Stimulated activated naive B cell treated with anti-CD40 and anti-IgM and Interleukin-4, amounts not matched to agents 10 μg/mL and 1 μg/mL and 100 μg/mL, for 72 hours (primary cell): ENCODE measurements around the gene SUGCT.

Experiments
- ATAC-seq, 2 donors: fragments of 150-1000 bp; cut with Tn5 transposase; replicated peaks; 2 replicates each; pipeline ENCODE4 v1.10.0; 2021; ENCODE audit warnings: moderate library complexity in 1 of 2
- DNase-seq: peaks from one replicate; pipeline ENCODE4 v3.0.0; 2021
- H3K27ac Mint-ChIP-seq: one replicate; pipeline ENCODE4 v1.8.0; 2022; ENCODE audit warnings: mild to moderate bottlenecking, mixed read lengths
- H3K27me3 Mint-ChIP-seq, 2 donors: one replicate each; pipeline ENCODE4 v1.8.0; 2022; ENCODE audit warnings: mixed read lengths in 2 of 2
- H3K36me3 Mint-ChIP-seq, 2 donors: one replicate each; pipeline ENCODE4 v1.8.0; 2022; ENCODE audit warnings: mixed read lengths in 2 of 2, mild to moderate bottlenecking in 1 of 2
- H3K4me1 Mint-ChIP-seq, 2 donors: one replicate each; pipeline ENCODE4 v1.8.0; 2022; ENCODE audit warnings: mixed read lengths in 2 of 2, mild to moderate bottlenecking in 1 of 2
- H3K4me3 Mint-ChIP-seq, 2 donors: one replicate each; pipeline ENCODE4 v1.8.0; 2022; ENCODE audit warnings: mild to moderate bottlenecking in 2 of 2, mixed read lengths in 2 of 2, moderate library complexity in 1 of 2
- H3K9me3 Mint-ChIP-seq, 2 donors: one replicate each; pipeline ENCODE4 v1.8.0; 2022; ENCODE audit warnings: mixed read lengths in 2 of 2, mild to moderate bottlenecking in 1 of 2

The SUGCT gene

DNA sequence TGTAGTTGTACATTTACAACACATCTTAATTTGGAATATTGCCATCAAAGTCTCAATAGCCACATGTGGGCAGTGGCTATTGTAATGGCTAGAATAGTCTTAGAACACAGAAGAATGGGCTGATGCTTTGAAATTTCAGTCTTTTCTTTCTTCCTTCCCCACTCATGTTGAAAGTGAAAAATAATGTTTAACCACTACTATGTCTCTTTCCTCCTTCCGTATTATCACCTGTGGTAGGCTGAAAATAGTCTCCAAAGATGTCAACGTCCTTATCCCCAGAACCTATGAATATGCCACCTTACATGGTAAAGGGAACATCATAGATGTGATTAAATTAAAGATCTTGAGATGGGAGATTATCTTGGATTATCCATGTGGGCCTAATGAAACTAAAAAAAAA lies 154.0 kb downstream of the SUGCT start:
- no peak overlapping the region for H3K4me3 Mint-ChIP-seq
- no peaks in the 10 kb centered on the region for H3K36me3 Mint-ChIP-seq
- no peaks in the 10 kb centered on the region for H3K27me3 Mint-ChIP-seq
- DNase-seq: no peak
- H3K9me3 Mint-ChIP-seq: no peaks in the 10 kb centered on the region
- no peak for ATAC-seq
- no peak overlapping the region for H3K27ac Mint-ChIP-seq
- no peaks in the 10 kb centered on the region for H3K4me1 Mint-ChIP-seq

GRCh38 chr7:40297741-40298311 lies 163.0 kb downstream of the SUGCT start:
- H3K4me3 Mint-ChIP-seq: no peak overlapping the region
- H3K4me1 Mint-ChIP-seq: no peaks in the 10 kb centered on the region
- H3K27me3 Mint-ChIP-seq: peaks cover 0 to 3% of the 10 kb centered on the region in 2 donors
- no peak overlapping the region for H3K27ac Mint-ChIP-seq
- H3K9me3 Mint-ChIP-seq: no peaks in the 10 kb centered on the region
- no peaks in the 10 kb centered on the region for H3K36me3 Mint-ChIP-seq
- DNase-seq (no peak), ATAC-seq (no peak)

DNA sequence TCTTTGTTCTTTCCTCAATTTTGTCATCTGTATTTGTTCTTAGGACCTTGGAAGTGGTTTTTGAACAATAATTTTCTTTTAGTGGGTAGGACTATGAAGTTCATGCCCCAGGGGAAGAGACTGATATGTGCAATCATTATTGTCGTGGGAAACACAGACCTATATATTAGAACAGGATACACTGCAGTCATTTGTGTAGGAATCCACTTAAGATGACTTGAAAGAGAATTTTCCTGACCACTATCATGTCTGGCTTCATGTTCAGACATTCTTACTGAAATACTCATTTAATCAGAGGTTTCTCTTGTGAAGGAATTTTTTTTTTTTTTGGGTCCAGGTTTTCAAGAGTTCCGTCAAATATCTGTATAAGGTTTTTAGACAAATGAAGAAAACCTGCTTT lies 163.6 kb downstream of the SUGCT start:
- no peak for ATAC-seq
- Mint-ChIP-seq H3K9me3 (no peaks in the 10 kb centered on the region), H3K27ac (no peak overlapping the region), H3K4me1 (no peaks in the 10 kb centered on the region), H3K36me3 (no peaks in the 10 kb centered on the region), H3K4me3 (no peak overlapping the region), H3K27me3 (peaks cover 0 to 3% of the 10 kb centered on the region in 2 donors)
- no peak for DNase-seq

DNA sequence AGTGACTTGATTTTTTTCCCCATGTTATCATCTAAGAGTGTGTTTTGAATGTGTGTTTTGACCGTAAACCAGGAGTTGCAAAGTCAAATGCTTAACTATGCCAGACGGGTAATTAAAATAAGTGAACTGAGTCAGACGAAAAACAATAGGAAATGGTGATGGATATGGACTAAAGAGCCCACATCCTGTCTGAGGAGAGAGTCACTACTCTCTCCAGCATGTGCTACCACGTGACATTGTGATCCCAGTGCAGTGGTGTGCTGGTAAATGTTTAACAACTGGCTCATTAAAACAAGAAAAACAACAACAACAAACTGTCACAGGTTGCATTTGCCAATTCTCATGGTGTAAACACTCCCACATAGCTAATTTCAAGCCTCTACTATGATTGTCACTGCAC lies 164.3 kb downstream of the SUGCT start:
- Mint-ChIP-seq H3K4me1 (no peaks in the 10 kb centered on the region), H3K27ac (no peak overlapping the region), H3K27me3 (peaks cover 0 to 3% of the 10 kb centered on the region in 2 donors), H3K4me3 (no peak overlapping the region), H3K9me3 (no peaks in the 10 kb centered on the region), H3K36me3 (no peaks in the 10 kb centered on the region)
- DNase-seq (no peak), ATAC-seq (no peak)

- no peak for ATAC-seq
- Mint-ChIP-seq H3K27ac (no peak overlapping the region), H3K4me1 (no peaks in the 10 kb centered on the region), H3K36me3 (no peaks in the 10 kb centered on the region), H3K4me3 (no peak overlapping the region), H3K27me3 (peaks cover 0 to 3% of the 10 kb centered on the region in 2 donors), H3K9me3 (no peaks in the 10 kb centered on the region)
- DNase-seq: no peak
These were observed 165.4 kb downstream of the SUGCT start for GRCh38 chr7:40300146-40300670.

DNA sequence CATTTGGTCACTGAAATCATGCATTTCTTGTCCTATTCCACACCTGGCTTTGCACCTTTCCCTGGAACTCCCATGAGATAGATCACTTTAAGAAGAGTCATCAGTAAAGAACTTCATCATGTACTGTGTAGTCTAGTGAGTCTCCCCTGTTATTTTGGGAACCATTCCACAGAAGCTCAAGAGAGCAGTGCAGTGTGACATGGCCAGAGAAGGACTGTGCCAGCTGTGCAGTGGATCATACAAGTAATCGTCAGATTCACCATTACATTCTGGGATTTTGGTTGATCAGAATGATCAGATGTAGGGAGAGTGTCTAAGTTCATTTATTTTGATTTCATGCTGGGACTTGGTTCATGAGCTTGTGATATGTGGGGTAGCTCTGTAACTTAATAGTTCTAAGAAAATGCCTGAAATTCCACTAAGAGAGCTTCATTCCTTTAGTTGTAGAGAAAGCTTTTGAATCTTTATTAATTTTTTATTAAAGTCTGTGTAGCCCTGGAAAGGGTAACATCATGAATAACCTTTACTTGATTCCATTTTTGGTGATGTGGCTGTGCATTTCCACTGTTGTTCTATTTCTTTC lies 166.8 kb downstream of the SUGCT start:
- ATAC-seq (no peak), DNase-seq (no peak)
- Mint-ChIP-seq H3K36me3 (no peaks in the 10 kb centered on the region), H3K27me3 (peaks cover 0 to 3% of the 10 kb centered on the region in 2 donors), H3K4me1 (no peaks in the 10 kb centered on the region), H3K27ac (no peak overlapping the region), H3K9me3 (no peaks in the 10 kb centered on the region), H3K4me3 (no peak overlapping the region)

GRCh38 chr7:40303996-40304395 lies 169.2 kb downstream of the SUGCT start:
- Mint-ChIP-seq H3K4me1 (no peaks in the 10 kb centered on the region), H3K4me3 (no peak overlapping the region), H3K27ac (no peak overlapping the region), H3K9me3 (no peaks in the 10 kb centered on the region), H3K36me3 (no peaks in the 10 kb centered on the region), H3K27me3 (peaks cover 0 to 3% of the 10 kb centered on the region in 2 donors)
- ATAC-seq (no peak), DNase-seq (no peak)

DNA sequence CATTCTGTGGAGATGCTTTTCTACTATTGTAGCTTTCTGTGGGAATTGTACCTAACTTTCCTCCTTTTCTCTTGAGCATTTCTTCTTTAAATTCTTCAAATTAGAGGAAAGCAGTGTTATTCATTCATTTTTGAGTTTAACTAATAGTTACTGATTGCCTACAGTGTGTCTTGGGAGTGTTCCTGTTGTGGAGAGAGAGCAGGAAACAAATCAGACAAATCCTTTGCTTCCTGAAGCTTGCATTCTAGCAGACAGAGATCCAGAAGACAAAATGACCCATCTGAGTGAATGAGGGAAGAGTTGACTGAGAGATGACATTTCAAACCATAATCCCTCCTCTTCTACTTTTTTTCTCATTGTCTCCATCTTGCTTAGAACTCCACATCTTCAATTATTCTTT lies 170.4 kb downstream of the SUGCT start:
- Mint-ChIP-seq H3K36me3 (no peaks in the 10 kb centered on the region), H3K4me3 (no peak overlapping the region), H3K27me3 (peaks cover 0 to 3% of the 10 kb centered on the region in 2 donors), H3K9me3 (no peaks in the 10 kb centered on the region), H3K4me1 (no peaks in the 10 kb centered on the region), H3K27ac (no peak overlapping the region)
- no peak for ATAC-seq
- DNase-seq: no peak

DNA sequence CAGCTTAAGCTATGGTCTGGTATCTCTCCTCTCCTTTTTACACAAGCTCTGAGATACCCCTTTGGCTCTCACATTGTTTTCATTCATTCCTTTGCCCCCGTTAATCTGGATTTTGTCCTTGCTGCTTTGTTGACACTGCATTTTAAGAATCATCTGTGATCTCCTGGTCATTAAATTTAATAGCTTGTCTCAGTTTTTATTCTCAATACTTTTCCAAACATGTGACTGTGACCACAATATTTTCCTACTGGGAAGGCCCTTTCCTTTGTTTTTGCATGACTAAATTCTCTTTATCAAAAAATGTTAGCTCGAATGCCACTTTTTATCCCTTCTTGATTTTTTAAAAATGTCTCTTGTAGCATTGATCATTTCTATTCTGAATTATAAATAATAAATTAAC lies 171.2 kb downstream of the SUGCT start:
- DNase-seq: no peak
- peaks cover 0 to 3% of the 10 kb centered on the region in 2 donors for H3K27me3 Mint-ChIP-seq
- no peaks in the 10 kb centered on the region for H3K9me3 Mint-ChIP-seq
- H3K27ac Mint-ChIP-seq: no peak overlapping the region
- H3K4me1 Mint-ChIP-seq: no peaks in the 10 kb centered on the region
- ATAC-seq: no peak
- H3K4me3 Mint-ChIP-seq: no peak overlapping the region
- no peaks in the 10 kb centered on the region for H3K36me3 Mint-ChIP-seq

DNA sequence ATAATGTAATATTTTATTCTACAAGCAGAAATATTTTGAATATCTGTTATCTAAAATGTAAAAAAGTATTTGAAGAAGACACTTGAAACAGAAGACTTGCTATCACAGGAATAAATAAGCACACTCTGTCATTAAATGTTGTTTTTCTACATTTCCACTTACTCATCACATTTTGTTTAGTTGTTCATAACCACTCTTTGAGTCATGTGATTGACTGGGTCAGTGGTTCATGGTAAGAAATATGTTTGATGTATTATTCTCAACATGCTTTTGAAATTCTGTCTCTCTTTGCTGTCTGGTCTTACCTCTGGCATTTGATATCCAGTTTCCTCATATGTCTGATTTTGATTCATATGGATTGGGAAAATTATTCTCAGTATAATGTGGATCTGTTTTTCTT lies 171.8 kb downstream of the SUGCT start:
- Mint-ChIP-seq H3K4me3 (no peak overlapping the region), H3K27ac (no peak overlapping the region), H3K9me3 (no peaks in the 10 kb centered on the region), H3K4me1 (no peaks in the 10 kb centered on the region), H3K27me3 (peaks cover 0 to under 1% of the 10 kb centered on the region in 2 donors), H3K36me3 (no peaks in the 10 kb centered on the region)
- ATAC-seq (no peak), DNase-seq (no peak)

DNA sequence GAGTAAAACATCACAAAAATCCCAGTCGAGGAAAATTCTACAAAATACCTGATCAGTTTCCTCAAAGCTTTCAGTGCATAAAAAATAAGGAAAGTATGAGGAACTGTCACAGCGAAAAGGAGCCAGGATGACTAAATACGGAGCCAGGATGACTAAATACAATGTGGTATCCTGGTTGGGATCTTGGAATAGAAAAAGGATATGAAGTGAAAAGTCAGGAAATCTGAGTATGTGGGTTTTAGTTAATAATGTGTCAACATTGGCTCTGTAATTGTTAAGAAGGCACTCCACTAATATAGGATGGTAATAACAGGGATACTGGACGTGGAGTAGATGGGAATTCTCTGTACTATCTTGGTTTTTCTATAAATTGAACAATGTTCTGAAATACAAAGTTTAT lies 175.5 kb downstream of the SUGCT start:
- no peaks in the 10 kb centered on the region for H3K4me1 Mint-ChIP-seq

DNA sequence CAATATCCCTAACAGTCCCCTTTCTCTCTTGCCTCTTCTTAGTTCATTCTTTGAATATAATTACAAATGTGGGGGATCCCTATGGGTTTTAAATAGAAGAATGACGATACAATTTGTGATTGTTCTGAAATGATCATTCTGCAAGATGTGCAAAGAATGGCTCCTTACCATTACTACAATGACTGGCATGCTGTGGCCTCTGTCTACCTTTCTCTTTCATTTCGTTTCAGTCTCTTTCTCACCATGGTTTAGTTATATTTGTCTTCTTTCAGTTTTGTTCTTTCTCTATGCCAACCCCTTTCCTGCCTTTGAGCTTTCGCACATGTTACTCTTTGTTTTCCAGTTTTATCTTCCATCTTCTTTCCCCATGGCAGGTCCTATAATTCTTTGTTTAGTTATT lies 176.5 kb downstream of the SUGCT start:
- no peaks in the 10 kb centered on the region for H3K36me3 Mint-ChIP-seq
- H3K4me3 Mint-ChIP-seq: no peak overlapping the region
- H3K27me3 Mint-ChIP-seq: no peaks in the 10 kb centered on the region
- DNase-seq (no peak), ATAC-seq (no peak)
- no peak overlapping the region for H3K27ac Mint-ChIP-seq
- H3K9me3 Mint-ChIP-seq: no peaks in the 10 kb centered on the region
- H3K4me1 Mint-ChIP-seq: no peaks in the 10 kb centered on the region

More for the DNA sequence above, 175.5 kb downstream of the SUGCT start:
- H3K27me3 Mint-ChIP-seq: no peaks in the 10 kb centered on the region
- ATAC-seq (no peak), DNase-seq (no peak)
- H3K4me3 Mint-ChIP-seq: no peak overlapping the region
- no peaks in the 10 kb centered on the region for H3K9me3 Mint-ChIP-seq
- H3K27ac Mint-ChIP-seq: no peak overlapping the region
- H3K36me3 Mint-ChIP-seq: no peaks in the 10 kb centered on the region

GRCh38 chr7:40315277-40315676 lies 180.5 kb downstream of the SUGCT start:
- H3K27me3 Mint-ChIP-seq: no peaks in the 10 kb centered on the region
- H3K36me3 Mint-ChIP-seq: no peaks in the 10 kb centered on the region
- DNase-seq (no peak), ATAC-seq (no peak)
- no peaks in the 10 kb centered on the region for H3K9me3 Mint-ChIP-seq
- no peaks in the 10 kb centered on the region for H3K4me1 Mint-ChIP-seq
- H3K27ac Mint-ChIP-seq: no peak overlapping the region
- no peak overlapping the region for H3K4me3 Mint-ChIP-seq

- no peak for DNase-seq
- Mint-ChIP-seq H3K4me1 (no peaks in the 10 kb centered on the region), H3K4me3 (no peak overlapping the region)
These were observed 181.4 kb downstream of the SUGCT start for GRCh38 chr7:40316176-40316575.

DNA sequence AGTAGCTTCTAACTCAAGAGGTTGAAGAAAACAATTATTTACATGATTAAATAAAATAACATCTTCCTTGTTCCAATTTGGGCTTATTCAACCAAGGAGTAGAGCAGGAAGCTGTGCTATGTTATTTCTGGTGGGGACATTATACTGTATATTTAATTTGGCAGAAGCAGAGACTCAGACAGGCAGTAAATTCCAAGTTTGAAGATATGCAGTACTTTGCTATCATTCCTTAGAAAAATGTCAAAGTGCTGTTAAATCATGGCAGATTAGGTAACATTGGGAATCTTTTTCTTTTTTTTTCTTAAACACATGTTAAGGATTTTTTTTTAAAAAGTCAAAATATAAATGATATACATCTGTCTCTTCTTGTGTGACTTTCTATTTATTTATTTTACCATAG lies 190.1 kb downstream of the SUGCT start:
- ATAC-seq: no peak
- H3K9me3 Mint-ChIP-seq: no peaks in the 10 kb centered on the region
- H3K27me3 Mint-ChIP-seq: no peaks in the 10 kb centered on the region
- no peak overlapping the region for H3K27ac Mint-ChIP-seq
- no peaks in the 10 kb centered on the region for H3K36me3 Mint-ChIP-seq
- H3K4me3 Mint-ChIP-seq: no peak overlapping the region
- H3K4me1 Mint-ChIP-seq: no peaks in the 10 kb centered on the region
- DNase-seq: no peak

More at GRCh38 chr7:40316176-40316575, 181.4 kb downstream of the SUGCT start:
- Mint-ChIP-seq H3K36me3 (no peaks in the 10 kb centered on the region), H3K27ac (no peak overlapping the region), H3K27me3 (no peaks in the 10 kb centered on the region), H3K9me3 (no peaks in the 10 kb centered on the region)
- ATAC-seq: no peak
